ENCODE results near the gene SETDB1.

DNA sequence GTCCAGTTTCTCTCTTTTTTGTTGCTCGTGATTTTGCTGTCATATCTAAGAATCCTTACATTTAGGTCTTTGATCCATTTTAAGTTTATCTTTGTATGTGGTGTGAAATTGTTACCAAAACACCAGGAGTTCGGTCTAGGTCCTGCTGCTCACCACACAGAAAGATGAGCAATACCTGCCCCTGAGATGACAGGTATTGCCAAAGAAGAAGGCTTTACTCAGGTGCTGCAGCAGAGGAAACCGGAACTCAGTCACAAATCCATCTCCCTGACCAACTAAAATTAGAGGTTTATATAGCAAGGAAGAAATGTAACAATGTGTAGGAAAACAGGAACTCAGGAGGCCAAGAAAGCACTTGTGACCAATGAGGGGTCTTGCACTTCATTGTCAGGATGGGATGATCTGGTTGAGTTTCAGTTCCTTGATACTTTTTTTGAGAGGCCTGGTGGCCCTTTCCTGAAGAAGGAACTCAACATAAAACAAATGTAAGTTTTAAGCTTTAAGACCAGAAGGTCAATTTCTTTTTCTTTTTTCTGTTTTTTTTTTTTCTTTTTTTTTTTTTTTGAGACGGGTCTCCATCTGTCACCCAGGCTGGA, 16.5 kb upstream of the SETDB1 start:
- TF ChIP-seq POLR2AphosphoS5 (IDR thresholded peaks at IDR 0.05; ENCODE audit: low read depth, low read length): no peak
- TF ChIP-seq MXI1 (IDR thresholded peaks at IDR 0.05; ENCODE audit: low read depth, low read length): no peak
- no peak for TF ChIP-seq EZH2phosphoT487 (IDR thresholded peaks at IDR 0.05; ENCODE audit: borderline replicate concordance, low read depth)
- TF ChIP-seq, protein P1, sequence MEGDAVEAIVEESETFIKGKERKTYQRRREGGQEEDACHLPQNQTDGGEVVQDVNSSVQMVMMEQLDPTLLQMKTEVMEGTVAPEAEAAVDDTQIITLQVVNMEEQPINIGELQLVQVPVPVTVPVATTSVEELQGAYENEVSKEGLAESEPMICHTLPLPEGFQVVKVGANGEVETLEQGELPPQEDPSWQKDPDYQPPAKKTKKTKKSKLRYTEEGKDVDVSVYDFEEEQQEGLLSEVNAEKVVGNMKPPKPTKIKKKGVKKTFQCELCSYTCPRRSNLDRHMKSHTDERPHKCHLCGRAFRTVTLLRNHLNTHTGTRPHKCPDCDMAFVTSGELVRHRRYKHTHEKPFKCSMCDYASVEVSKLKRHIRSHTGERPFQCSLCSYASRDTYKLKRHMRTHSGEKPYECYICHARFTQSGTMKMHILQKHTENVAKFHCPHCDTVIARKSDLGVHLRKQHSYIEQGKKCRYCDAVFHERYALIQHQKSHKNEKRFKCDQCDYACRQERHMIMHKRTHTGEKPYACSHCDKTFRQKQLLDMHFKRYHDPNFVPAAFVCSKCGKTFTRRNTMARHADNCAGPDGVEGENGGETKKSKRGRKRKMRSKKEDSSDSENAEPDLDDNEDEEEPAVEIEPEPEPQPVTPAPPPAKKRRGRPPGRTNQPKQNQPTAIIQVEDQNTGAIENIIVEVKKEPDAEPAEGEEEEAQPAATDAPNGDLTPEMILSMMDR (IDR thresholded peaks at IDR 0.05): no peak
- TF ChIP-seq JUND (IDR thresholded peaks at IDR 0.05): no peak
- TF ChIP-seq EP300 (IDR thresholded peaks at IDR 0.05; ENCODE audit: borderline replicate concordance in 1 of 2, low read depth in 1 of 2, low read length in 1 of 2): no peak
- TF ChIP-seq ELF1 (IDR thresholded peaks at IDR 0.05): no peak
- no peak for TF ChIP-seq FOSL2 (IDR thresholded peaks at IDR 0.05; ENCODE audit: borderline replicate concordance, low read depth)
- TF ChIP-seq TCF12 (IDR thresholded peaks at IDR 0.05): no peak
- TF ChIP-seq, protein P2, sequence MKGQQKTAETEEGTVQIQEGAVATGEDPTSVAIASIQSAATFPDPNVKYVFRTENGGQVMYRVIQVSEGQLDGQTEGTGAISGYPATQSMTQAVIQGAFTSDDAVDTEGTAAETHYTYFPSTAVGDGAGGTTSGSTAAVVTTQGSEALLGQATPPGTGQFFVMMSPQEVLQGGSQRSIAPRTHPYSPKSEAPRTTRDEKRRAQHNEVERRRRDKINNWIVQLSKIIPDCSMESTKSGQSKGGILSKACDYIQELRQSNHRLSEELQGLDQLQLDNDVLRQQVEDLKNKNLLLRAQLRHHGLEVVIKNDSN (IDR thresholded peaks at IDR 0.05; ENCODE audit: borderline replicate concordance, low read depth): no peak
- no peak for TF ChIP-seq YY1 (IDR thresholded peaks at IDR 0.05; ENCODE audit: low read depth)
- no peak for TF ChIP-seq RAD21 (IDR thresholded peaks at IDR 0.05; ENCODE audit: low read length)
- TF ChIP-seq RFX5 (IDR thresholded peaks at IDR 0.05; ENCODE audit: low read length): no peak
